ENCODE data around the gene TRUB2. TPM values are rescaled to one million over a fixed set of nuclear protein-coding genes. Genes with fewer than 3 reads are reported as not detected.

Gene TRUB2
- polyA plus RNA-seq, 1 donor (not counting 4 experiments of a cell fraction or from before 2014, with no cell fraction given), result 17.2 TPM

DNA sequence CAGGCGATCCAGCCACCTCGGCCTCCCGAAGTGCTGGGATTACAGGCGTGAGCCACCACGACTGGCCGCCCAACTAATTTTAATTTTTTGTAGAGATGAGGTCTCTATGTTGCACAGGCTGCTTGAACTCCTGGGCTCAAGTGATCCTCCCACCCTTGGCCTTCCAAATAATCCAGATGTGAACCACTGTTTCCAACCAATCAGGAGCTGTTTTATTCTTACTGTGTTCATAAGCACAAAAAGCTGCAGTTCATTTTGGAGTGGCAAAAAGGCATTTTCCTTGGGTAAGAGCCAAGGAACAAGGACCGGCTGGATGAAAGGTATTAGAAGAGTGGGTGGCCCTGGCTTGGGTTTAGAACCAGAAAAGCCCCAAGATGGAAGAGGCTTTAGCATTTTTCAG is 12.9 kb upstream of the TRUB2 start:
- no peak for DNase-seq (ENCODE audit: low read depth, low spot score)
- TF ChIP-seq, protein P1, sequence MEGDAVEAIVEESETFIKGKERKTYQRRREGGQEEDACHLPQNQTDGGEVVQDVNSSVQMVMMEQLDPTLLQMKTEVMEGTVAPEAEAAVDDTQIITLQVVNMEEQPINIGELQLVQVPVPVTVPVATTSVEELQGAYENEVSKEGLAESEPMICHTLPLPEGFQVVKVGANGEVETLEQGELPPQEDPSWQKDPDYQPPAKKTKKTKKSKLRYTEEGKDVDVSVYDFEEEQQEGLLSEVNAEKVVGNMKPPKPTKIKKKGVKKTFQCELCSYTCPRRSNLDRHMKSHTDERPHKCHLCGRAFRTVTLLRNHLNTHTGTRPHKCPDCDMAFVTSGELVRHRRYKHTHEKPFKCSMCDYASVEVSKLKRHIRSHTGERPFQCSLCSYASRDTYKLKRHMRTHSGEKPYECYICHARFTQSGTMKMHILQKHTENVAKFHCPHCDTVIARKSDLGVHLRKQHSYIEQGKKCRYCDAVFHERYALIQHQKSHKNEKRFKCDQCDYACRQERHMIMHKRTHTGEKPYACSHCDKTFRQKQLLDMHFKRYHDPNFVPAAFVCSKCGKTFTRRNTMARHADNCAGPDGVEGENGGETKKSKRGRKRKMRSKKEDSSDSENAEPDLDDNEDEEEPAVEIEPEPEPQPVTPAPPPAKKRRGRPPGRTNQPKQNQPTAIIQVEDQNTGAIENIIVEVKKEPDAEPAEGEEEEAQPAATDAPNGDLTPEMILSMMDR (optimal IDR thresholded peaks at IDR 0.05 in 1 of 3, IDR thresholded peaks at IDR 0.05 in 1 of 3, conservative IDR thresholded peaks at IDR 0.05 in 1 of 3; ENCODE audit: extremely low read depth in 1 of 3, insufficient read depth in 2 of 3, low read length in 3 of 3), result no peak
- no peak for TF ChIP-seq EZH2 (IDR thresholded peaks at IDR 0.05; ENCODE audit: low read length)
- Histone ChIP-seq H4K20me1 (ENCODE audit: control insufficient read depth, extremely low read depth, insufficient read depth, low read length) (no peaks in the 10 kb centered on the region), H3K27me3 (ENCODE audit: control insufficient read depth, extremely low read depth, insufficient read depth, low read length) (no peaks in the 10 kb centered on the region), H3K4me3 (ENCODE audit: control insufficient read depth in 2 of 3, extremely low read depth in 1 of 3, insufficient read depth in 2 of 3, low read depth in 1 of 3, low read length in 3 of 3) (no peak overlapping the region), H2AFZ (ENCODE audit: control insufficient read depth, low read length) (no peak overlapping the region), H3K36me3 (ENCODE audit: control insufficient read depth in 2 of 2, extremely low read depth in 1 of 2, insufficient read depth in 2 of 2, low read length in 2 of 2) (peaks cover 3 to 10% of the 10 kb centered on the region in 2 experiments), H3K4me2 (ENCODE audit: control insufficient read depth, extremely low read depth, insufficient read depth, low read depth, low read length) (no peak overlapping the region), H3K4me1 (ENCODE audit: control insufficient read depth, extremely low read depth, insufficient read depth, low read length) (no peaks in the 10 kb centered on the region), H3K9me1 (ENCODE audit: control insufficient read depth, extremely low read depth, insufficient read depth, low read length) (no peaks in the 10 kb centered on the region), H3K27ac (ENCODE audit: control insufficient read depth, insufficient read depth, low read length) (no peak overlapping the region), H3K9ac (ENCODE audit: control insufficient read depth, extremely low read depth, insufficient read depth, low read length) (no peak overlapping the region), H3K79me2 (ENCODE audit: control insufficient read depth, insufficient read depth, low read length) (no peaks in the 10 kb centered on the region), H3K9me3 (ENCODE audit: control insufficient read depth, low read depth, low read length) (no peaks in the 10 kb centered on the region)
- FAIRE-seq, result no peak
- dilution Hi-C loops (cut with MboI; ENCODE audit: extremely low pct_ligation_motif_present, low sequenced_read_pairs), result no loop called here

DNA sequence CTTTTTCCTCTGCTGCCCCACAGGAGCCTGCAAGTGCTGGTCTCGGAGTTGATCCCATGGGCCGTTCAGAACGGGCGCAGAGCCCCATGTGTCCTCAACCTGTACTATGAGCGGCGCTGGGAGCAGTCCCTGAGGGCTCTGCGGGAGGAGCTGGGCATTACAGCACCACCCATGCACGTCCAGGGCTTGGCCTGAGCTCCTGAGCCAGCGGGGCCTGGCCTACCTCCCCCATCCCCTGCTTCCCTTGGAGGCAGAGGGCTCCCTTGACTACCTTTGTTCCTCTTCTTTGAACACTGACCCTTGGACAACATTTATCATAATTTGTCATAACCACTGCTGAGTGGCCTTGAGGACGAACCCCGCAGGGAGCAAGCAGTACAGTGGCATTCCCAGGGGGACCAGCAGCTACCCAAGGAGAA is 11.2 kb upstream of the TRUB2 start:
- Histone ChIP-seq H3K9me1 (ENCODE audit: control insufficient read depth, extremely low read depth, insufficient read depth, low read length) (no peaks in the 10 kb centered on the region), H2AFZ (ENCODE audit: control insufficient read depth, low read length) (no peak overlapping the region), H3K36me3 (ENCODE audit: control insufficient read depth in 2 of 2, extremely low read depth in 1 of 2, insufficient read depth in 2 of 2, low read length in 2 of 2) (peaks cover 7 to 10% of the 10 kb centered on the region in 2 experiments), H3K4me2 (ENCODE audit: control insufficient read depth, extremely low read depth, insufficient read depth, low read depth, low read length) (no peak overlapping the region), H3K4me1 (ENCODE audit: control insufficient read depth, extremely low read depth, insufficient read depth, low read length) (peaks cover 10% of the 10 kb centered on the region), H3K27me3 (ENCODE audit: control insufficient read depth, extremely low read depth, insufficient read depth, low read length) (no peaks in the 10 kb centered on the region), H3K9me3 (ENCODE audit: control insufficient read depth, low read depth, low read length) (no peaks in the 10 kb centered on the region), H3K9ac (ENCODE audit: control insufficient read depth, extremely low read depth, insufficient read depth, low read length) (no peak overlapping the region), H3K27ac (ENCODE audit: control insufficient read depth, insufficient read depth, low read length) (no peak overlapping the region), H4K20me1 (ENCODE audit: control insufficient read depth, extremely low read depth, insufficient read depth, low read length) (no peaks in the 10 kb centered on the region), H3K79me2 (ENCODE audit: control insufficient read depth, insufficient read depth, low read length) (no peaks in the 10 kb centered on the region), H3K4me3 (ENCODE audit: control insufficient read depth in 2 of 3, extremely low read depth in 1 of 3, insufficient read depth in 2 of 3, low read depth in 1 of 3, low read length in 3 of 3) (no peak overlapping the region)
- no peak for TF ChIP-seq EZH2 (IDR thresholded peaks at IDR 0.05; ENCODE audit: low read length)
- TF ChIP-seq, protein P1 (optimal IDR thresholded peaks at IDR 0.05 in 1 of 3, IDR thresholded peaks at IDR 0.05 in 1 of 3, conservative IDR thresholded peaks at IDR 0.05 in 1 of 3; ENCODE audit: extremely low read depth in 1 of 3, insufficient read depth in 2 of 3, low read length in 3 of 3), result no peak
- no peak for FAIRE-seq
- no peak for DNase-seq (ENCODE audit: low read depth, low spot score)
- dilution Hi-C loops (cut with MboI; ENCODE audit: extremely low pct_ligation_motif_present, low sequenced_read_pairs), result no loop called here

Data from keratinocyte (primary cell).